Measurements from ENCODE around the gene CRB2. TPM values are rescaled to one million over a fixed set of nuclear protein-coding genes. Genes with fewer than 3 reads are reported as not detected.

CRB2 gene
- total RNA-seq, 1 donor from 2014 or later, result 1.2 TPM

GRCh38 chr9:123342247-123342646 lies 13.8 kb upstream of the CRB2 start:
- no peak for TF ChIP-seq CTCF (IDR thresholded peaks at IDR 0.05)
- DNase-seq (no peak), ATAC-seq (ENCODE audit: low read depth) (no peak)
- peak overlapping the region; percentile 37 for H3K4me3 Mint-ChIP-seq
- intact Hi-C loops (cut with micrococcal nuclease), result loop anchor here (2.0 to 10.0 kb wide), 3 partner anchors 437 to 877 kb away; partner anchors contain the start of gene RC3H2
- H3K27me3 Mint-ChIP-seq, result no peaks in the 10 kb centered on the region
- peaks cover 75% of the 10 kb centered on the region for H3K4me1 Mint-ChIP-seq
- CTCF ChIA-PET, result interaction anchor here (1.7 kb wide), 1 partner anchor 73 kb away, joined by 3 read pairs; no protein-coding TSS in a partner anchor
- H3K9me3 Mint-ChIP-seq, result no peaks in the 10 kb centered on the region
- POLR2A ChIA-PET, result interaction anchor here (0.7 to 13.0 kb wide), 4 partner anchors 21 to 110 kb away, joined by 3 to 304 read pairs (median 8); no protein-coding TSS in a partner anchor
- peak overlapping the region; percentile 96 for H3K27ac Mint-ChIP-seq
- no peaks in the 10 kb centered on the region for H3K36me3 Mint-ChIP-seq (ENCODE audit: low read depth)

GRCh38 chr9:123343443-123344191 lies 12.4 kb upstream of the CRB2 start:
- peak overlapping the region; percentile 56 for H3K4me3 Mint-ChIP-seq
- intact Hi-C loops (cut with micrococcal nuclease), result loop anchor here (1.0 to 10.0 kb wide), 4 partner anchors 108 to 879 kb away; partner anchors contain the start of gene RC3H2
- H3K27ac Mint-ChIP-seq, result peak overlapping the region; percentile 96
- CTCF ChIA-PET, result interaction anchor here (1.1 to 2.0 kb wide), 4 partner anchors 74 to 262 kb away, joined by 3 to 10 read pairs (median 4); no protein-coding TSS in a partner anchor
- H3K27me3 Mint-ChIP-seq, result no peaks in the 10 kb centered on the region
- TF ChIP-seq CTCF (IDR thresholded peaks at IDR 0.05), result no peak
- H3K4me1 Mint-ChIP-seq, result peaks cover 62% of the 10 kb centered on the region
- POLR2A ChIA-PET, result interaction anchor here (0.7 to 13.0 kb wide), 20 partner anchors 8 to 430 kb away, joined by 3 to 304 read pairs (median 4); partner anchors contain the start of genes STRBP and ZBTB6
- H3K36me3 Mint-ChIP-seq (ENCODE audit: low read depth), result no peaks in the 10 kb centered on the region
- H3K9me3 Mint-ChIP-seq, result no peaks in the 10 kb centered on the region
- peak; percentile 38 for ATAC-seq (ENCODE audit: low read depth)
- peak; percentile 51 for DNase-seq

- Mint-ChIP-seq H3K36me3 (ENCODE audit: low read depth) (no peaks in the 10 kb centered on the region), H3K9me3 (no peaks in the 10 kb centered on the region), H3K4me3 (no peak overlapping the region), H3K27ac (peak overlapping the region; percentile 96), H3K4me1 (peaks cover 55% of the 10 kb centered on the region), H3K27me3 (no peaks in the 10 kb centered on the region)
- ChIA-PET POLR2A (interaction anchor here (0.6 to 13.0 kb wide), 21 partner anchors 8 to 431 kb away, joined by 3 to 304 read pairs (median 5); partner anchors contain the start of genes STRBP and ZBTB6), CTCF (interaction anchor here (1.1 to 2.0 kb wide), 4 partner anchors 111 to 263 kb away, joined by 3 to 10 read pairs (median 7); no protein-coding TSS in a partner anchor)
- no peak for ATAC-seq (ENCODE audit: low read depth)
- intact Hi-C loops (cut with micrococcal nuclease), result loop anchor here (5.0 to 10.0 kb wide), 2 partner anchors 873 to 880 kb away; no protein-coding TSS in a partner anchor
- no peak for TF ChIP-seq CTCF (IDR thresholded peaks at IDR 0.05)
- no peak for DNase-seq
These were observed 11.6 kb upstream of the CRB2 start for GRCh38 chr9:123344192-123344949.

GRCh38 chr9:123345567-123345955 lies 10.4 kb upstream of the CRB2 start:
- CTCF ChIA-PET, result interaction anchor here (1.4 to 1.9 kb wide), 2 partner anchors 243 to 433 kb away, joined by 3 to 8 read pairs; partner anchors contain the start of gene ZBTB6
- intact Hi-C loops (cut with micrococcal nuclease), result loop anchor here (10.0 kb wide), 1 partner anchor 881 kb away; no protein-coding TSS in a partner anchor
- H3K27ac Mint-ChIP-seq, result peak overlapping the region; percentile 96

More at GRCh38 chr9:123345567-123345955, 10.4 kb upstream of the CRB2 start:
- no peak for TF ChIP-seq CTCF (IDR thresholded peaks at IDR 0.05)
- no peak overlapping the region for H3K4me3 Mint-ChIP-seq
- POLR2A ChIA-PET, result interaction anchor here (0.7 to 13.0 kb wide), 8 partner anchors 24 to 517 kb away, joined by 3 to 304 read pairs (median 4); partner anchors contain the start of gene PDCL
- no peak for ATAC-seq (ENCODE audit: low read depth)
- H3K9me3 Mint-ChIP-seq, result no peaks in the 10 kb centered on the region
- no peaks in the 10 kb centered on the region for H3K27me3 Mint-ChIP-seq
- H3K36me3 Mint-ChIP-seq (ENCODE audit: low read depth), result no peaks in the 10 kb centered on the region
- peaks cover 53% of the 10 kb centered on the region for H3K4me1 Mint-ChIP-seq
- DNase-seq, result no peak

All from activated B cell treated with CpG ODN at 0.5 μM for 24 hours (primary cell).